ENCODE data around the gene SLC35B1.
"Not testable (repeated sequence)": the region's sequence is repeated elsewhere in the genome, so short reads cannot be mapped to it uniquely, and the experiment has no call there.

The SLC35B1 gene

DNA sequence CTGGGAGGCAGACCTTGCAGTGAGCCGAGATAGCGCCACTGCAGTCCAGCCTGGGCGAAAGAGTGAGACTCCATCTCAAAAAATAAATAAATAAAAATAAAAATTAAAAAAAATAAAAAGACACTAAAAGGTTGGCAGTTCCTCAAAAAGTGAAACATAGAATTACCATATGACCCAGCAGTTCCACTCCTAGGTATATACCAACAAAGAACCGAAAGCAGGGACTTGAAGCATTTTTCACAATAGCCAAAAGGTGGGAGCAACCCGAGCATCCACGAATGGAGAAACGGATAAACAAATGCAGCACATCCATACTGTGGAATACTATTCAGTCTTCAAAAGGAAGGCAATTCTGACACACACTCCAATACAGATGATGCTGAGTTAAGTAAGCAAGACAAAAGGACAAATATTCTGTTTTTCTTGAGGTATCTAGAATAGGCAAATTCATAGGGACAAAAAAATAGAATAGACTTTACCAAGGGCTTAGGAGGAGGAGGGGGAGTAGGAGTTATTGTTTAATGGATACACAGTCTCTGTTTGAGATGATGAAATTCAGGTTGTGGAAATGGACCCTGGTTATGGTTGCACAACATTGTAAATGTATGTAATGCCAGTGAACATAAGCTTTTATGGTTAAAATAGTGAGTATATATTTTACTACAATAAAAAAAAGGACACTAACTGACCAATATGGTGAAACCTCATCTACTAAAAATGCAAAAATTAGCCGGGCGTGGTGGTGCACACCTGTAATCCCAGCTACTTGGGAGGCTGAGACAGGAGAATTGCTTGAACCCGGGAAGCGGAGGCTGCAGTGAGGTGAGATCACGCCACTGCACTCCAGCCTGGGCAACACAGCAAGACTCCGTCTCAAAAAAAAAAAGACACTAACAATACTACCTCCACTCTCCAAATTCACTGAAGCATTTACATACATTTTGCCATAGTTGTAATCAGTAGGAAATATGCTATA, 27.0 kb upstream of the SLC35B1 start:
- no peak for FAIRE-seq

DNA sequence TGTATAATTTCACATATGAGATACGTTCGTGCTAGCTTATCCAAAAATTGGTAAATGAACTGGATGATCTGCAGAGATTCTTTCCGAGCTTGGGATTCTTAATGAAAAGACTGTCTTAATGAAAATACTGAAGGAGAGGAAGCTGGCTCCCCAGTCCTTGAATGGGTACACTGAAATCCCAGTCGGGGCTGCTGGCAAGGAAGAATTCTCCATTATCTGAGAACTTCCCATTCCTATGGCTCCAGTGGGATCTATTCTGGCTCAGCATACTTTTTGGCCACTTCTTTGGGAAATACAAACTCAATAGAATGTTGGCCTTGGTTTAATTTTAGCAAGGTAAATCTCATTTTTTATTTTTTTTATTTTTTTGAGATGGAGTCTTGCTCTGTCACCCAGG, 23.7 kb upstream of the SLC35B1 start:
- FAIRE-seq, result no peak

DNA sequence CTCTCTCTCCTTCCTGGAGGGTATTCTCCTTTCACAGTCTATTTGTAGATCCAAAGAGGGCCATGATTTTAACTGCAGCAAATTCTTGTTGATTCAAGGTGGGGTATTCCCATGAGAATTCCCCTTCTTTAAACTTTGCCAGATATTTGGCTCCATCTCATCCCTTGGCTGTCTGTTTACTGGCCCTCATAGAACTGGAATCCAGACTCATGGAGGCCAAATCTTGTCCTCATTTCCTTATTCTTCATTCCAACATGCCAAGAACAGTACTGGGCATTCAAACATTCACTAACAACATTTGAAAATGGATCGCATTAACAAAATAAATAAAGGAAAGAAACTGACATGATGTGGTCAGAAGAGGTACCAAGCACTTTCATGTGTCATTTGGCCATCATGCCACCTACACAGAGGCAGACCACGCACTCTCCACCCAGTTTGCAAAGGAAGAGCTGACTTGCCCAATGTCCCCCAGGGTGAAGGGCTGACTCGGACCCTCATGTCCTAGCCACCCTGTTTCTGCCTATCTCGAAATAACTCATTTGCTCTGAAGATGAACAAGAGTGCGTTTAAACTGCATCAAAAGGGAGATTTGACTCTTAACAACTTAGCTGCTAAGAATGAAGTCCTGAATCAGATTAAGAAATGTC, 23.1 kb upstream of the SLC35B1 start:
- no peak for FAIRE-seq

DNA sequence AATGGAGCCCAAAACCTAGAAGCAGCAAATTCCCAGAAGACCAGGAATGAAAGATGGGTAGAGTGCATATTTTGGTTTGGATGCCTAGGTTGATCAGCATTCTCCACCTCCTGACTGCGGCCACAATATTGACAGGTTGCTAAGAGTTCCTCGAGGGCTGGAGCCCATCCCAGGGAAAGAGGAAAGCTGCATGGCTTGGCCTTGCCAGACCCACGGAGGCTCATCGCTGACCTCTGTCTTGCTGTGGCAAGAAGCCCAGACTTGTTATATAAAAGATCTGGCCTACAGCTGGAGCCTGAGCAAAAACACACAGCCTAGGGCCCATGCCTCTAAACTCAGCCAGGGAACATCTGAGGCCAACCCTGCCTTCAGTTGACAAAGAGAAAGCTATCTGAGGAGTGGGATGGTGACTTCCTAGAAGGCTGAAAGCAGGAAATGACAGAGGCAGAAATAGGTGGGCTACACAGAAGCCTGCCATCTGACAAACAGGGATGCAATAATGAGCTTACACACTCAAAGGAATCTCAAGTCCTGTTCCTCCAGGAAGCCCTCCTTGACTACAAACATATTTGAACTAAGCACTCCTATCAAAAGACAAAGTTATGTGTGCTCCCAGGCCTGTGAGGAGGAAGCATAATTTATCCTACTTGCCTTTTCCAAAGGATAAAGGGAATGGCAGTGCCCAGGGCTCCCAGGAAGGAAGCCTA, 22.5 kb upstream of the SLC35B1 start:
- no peak for FAIRE-seq

DNA sequence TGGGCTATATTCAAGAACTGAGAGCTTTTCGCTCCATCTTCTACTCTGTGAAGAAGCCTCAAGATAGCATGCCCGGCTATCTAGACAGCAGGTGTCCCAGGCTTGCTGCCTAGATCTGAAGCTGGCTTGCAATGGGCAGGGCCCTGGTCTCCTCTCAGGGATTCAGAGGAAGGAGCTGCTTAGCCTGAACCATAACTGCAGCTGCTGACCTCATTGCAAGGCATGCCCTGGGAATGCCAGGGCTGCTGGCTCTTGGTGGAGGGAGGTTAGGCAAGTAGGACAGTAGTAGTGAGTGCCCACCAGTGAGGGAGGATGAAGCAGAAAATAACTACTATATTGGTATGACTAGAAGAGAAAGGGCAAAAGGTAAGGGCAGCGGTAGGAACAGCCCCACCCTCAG, 21.3 kb upstream of the SLC35B1 start:
- no peak for FAIRE-seq

DNA sequence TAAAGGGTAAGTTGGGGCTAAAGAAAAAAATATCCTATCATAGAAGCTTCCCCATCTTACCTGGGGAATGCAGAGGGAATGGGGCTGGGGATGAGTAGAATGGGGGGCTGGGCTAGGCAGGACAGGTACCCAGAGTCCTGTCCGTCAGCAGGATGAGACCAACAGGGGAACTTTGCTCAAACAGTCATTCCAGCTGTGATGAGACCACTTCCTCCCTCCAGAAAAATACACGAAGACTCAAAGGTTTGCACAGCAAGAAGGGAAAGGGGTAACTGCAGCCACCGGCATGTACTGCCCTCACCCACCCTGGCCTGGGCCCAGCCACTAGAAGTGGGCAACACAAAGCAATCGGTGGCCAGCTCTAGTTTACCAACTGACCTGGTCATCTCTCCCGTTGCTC, 20.7 kb upstream of the SLC35B1 start:
- FAIRE-seq, result no peak

DNA sequence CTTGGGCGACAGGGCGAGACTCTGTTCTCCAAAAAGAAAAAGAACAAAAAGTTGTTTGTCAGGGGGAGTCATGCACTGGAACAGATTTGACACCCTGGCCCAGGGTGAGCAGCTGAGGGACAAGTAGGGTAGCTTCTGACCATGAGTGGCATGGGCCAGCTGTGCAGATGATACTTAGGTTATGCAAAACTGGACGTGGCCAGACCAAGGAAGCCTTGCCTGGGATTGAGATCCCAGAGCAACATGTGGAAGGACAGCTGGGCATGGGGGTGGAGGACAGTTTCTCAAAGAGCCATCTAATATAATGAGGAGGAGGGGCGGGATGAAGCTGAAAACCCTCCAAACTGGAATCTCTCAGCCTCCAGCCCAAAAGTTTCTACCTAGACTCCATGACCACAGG, 19.6 kb upstream of the SLC35B1 start:
- no peak for FAIRE-seq

DNA sequence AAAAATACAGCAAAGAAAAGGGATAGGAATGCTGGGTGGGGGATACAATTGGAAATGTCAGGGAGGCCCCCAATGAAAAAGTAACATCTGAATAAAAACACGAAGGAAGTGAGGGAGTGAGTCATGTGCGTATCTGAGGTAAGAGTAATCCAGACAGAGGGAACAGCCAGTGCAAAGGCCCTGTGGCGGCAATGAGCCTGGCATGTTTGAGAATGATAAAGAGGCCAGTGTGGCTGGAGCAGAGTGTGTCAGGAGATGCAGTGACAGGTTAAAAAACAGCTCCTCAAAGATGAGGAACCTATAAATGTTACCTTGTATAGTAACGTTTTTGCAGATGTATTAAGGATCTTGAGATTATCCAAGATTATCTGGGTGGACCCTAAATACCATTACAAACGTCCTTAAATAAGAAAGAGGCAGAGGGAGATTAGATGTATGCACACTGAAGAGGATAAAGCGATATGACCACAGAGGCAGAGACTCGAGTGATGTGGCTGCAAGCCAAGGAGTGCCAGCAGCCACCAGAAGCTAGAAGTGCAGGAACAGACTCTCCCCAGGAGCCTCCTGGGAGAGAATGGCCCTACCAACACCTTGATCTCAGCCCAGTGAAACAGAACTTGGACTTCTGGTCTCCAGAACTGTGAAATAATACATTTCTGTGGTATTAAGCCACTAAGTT, 17.8 kb upstream of the SLC35B1 start:
- FAIRE-seq, result no peak

DNA sequence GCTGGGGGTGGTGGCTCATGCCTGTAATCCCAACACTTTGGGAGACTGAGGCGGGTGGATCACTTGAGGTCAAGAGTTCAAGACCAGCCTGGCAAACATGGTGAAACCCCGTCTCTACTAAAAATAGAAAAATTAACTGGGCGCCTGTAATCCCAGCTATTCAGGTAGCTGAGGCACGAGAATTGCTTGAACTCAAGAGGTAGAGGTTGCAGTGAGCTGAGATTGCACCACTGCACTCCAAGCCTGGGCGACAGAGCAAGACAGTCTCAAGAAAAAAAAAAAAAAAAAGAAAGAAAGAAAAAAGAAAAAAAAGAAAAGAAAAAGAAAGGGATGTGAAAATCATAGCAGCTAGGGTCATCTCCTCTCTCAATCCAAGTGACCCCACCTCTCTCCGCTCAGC, 16.8 kb upstream of the SLC35B1 start:
- not testable (repeated sequence) for FAIRE-seq

DNA sequence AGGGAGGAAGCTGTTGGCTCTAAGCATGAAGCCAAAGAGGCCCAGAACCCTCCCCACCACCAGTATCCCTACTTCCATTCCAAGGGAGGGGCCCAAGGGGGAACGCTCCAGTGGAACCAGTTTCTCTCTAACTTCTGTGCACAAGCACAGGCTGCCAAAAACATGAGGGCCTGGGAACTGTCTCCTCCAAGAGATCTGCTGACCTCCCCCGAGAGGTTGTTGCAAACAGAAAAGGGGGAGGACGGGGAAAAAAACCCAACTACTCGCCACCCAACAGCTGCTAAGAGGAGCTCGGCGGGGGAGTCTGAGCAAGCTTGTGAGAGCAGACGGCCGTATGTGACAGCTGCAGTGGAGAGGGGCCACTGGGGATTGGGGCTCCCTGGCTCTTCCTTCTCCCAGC, 15.7 kb upstream of the SLC35B1 start:
- FAIRE-seq, result no peak

DNA sequence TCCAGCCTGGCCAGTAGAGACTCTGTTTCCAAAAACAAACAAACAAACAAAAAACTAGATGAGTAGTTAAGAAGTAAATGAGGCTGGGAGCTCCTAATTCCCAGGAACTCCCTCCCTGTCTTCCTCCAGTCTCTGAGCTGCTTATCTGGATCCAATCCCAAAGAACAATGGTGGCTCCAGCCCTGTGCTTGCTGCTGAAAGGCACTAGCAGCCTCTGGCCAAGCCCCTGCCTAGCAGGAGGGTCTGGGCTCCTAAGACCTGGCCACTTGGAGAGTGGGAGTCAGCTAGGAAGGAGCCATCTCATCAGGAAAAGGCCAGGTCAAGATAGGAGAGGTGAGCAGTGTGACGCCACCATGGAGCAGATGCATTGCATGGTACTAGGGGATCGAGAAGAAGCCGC, 14.3 kb upstream of the SLC35B1 start:
- FAIRE-seq, result no peak

DNA sequence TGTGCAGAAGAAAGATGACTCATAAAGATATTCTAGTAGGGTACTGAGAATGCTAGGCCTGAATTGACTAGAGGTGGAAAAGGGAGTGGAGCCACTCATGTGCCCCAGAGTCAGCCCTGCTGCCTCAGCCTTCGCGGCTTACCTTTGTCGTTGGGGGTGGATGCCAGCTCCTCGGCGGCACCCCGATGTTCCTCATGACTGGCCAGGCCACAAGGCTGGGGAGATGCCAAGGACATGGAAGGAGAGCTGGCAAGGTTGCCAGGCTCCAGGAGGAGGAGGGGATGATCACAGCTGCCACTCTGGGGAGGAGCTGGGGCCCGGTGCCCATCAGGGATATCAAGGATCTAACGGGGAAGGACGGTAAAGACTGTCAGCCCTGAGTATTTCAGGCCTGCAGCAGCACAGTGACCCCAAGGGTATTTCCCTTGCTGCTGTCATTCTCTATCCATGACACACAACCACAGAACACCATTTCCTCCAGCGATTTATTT, 9.7 kb upstream of the SLC35B1 start:
- FAIRE-seq, result no peak

DNA sequence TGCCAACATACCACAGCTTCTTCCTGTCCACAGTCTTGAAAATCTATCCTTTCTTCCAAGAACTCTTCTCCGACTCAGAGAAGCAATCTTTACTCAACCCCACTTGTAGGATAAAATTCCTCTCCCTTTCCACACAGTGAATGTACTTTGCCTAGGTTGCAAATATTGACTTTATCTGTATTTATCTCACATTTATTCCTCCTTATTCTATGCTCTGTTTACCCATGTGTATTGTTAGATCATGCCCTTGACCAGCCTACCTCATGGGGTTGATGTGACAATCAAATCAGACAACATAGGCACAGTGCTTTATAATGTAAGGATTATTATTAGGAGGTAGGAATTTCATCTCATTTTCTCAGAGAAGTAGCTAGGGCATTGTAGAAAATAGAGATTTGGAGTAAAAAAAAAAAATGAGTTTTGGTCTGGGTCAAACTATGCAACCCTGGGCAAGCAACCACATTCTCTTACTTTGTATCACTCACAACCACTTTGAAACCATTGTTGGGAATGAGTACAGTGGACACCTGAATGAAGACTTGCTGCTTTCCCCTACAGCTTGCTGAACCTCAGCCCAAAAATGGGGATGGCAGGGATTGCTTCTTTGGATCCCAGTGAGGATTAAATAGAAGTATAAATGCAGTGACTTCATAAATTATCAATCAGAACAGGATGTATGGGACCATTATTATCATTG, 9.1 kb upstream of the SLC35B1 start:
- no peak for FAIRE-seq

DNA sequence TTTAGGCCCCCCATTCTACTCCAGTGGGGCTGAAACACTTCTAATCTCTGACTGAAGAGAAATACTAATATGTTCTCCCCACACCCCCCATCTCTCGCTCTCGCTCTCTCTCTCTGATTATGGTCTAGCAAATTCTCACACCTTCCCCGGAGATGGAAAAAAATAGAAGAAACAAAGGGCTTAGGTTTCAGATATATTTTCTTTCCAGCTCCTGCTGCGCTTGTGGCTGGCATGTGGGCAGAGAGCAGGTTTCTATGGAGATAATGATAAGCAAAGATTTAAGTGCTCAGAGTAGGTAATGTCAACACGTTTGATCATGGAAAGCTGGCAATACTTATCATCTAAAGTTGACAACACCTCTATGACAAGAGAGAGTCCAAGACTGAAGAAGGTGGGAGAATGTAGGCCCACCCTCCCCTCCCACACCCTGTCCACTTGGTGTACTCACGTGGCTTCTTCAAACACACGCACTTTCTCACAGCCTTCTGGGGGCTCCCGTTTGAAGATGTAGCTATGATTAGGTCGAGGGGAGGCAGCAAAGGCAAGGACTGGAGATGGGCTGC, 8.0 kb upstream of the SLC35B1 start:
- no peak for FAIRE-seq

DNA sequence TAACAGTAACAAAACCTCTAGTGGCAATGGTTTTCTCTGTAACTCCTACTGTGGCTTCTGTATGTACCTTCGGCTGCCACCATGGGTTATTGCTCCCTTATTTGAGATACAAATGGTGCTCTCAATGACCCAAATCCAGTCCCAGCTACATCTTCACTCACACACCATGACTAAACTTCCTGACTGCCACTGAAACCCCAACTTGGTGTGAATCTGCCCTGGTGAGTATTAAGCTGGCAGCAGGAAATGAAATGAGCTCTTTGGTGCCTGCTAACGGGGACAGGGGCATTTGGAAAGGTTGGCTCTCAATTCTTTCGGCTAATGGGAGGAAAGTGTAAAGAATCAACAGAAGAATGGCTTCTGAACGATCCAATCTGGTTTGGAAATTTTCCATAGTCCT, 7.5 kb upstream of the SLC35B1 start:
- FAIRE-seq, result no peak

DNA sequence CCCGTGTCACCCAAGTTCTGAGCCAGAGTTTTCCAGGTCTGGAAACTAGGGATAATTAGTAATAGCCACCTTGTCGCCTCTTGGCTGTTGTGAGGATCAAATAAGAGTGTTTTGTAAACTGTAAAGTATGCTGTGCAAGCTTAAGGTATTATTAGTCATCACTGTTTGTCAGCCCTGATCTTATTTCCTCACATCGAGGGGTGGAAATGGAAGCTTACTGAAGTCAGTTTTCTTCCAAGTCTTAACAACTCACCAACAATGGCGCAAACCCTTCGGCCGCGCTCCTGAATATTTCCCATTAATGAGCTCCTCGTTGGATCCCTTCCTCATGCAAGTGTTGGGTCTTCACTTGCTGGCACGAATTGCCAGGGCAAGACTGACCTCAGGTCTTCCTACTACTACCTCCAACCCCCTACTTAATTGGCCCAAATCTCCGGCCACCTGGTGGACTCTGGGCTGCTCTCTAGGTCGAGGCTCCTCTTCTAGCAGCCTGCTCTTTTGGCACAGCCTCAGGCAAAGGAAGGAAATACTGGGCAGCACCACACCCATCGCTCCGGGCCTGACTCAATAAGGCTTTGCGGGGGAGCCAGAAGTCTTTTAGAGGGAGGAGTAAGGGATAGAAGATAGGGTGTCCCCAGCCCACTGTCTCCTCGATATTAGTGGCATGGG, 885 bp upstream of the SLC35B1 start:
- no peak for FAIRE-seq

DNA sequence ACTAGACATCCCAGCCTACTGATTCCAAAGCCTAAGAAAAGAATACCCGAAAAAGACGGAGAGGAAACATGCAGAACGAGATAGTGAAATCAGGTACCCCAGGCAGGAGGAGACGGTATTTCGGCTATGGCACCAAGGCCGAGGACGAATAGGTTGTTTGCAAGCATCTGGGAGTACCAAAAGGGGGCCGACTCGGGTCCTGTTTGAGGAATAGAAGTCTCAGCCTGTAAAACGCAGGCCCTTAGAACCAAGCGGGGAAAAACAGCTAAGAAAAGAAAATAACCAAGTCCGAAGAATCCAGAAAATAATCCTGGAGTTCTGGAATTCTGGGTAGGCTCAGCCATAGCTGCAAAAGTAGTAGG, 537 bp downstream of the SLC35B1 start:
- no peak for FAIRE-seq

DNA sequence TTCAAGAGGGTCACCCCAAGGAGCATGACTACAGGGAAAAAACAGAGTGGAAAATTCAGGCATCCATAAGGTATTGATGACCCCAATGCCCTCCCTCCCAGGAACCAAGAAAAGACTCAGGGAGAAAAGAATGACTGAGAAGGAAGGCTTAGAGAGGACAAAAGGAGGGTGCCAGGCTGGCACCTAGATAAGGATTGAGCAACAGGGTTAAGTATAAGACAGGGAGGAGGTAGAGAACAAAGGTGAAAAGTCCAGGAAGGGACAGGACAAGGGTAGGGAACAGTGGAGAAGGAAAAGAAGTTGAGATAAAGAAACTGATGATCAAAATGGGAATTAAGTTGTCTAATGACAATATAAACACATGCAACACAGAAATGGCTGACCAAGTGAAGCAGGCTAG, 2.5 kb downstream of the SLC35B1 start:
- FAIRE-seq, result no peak

DNA sequence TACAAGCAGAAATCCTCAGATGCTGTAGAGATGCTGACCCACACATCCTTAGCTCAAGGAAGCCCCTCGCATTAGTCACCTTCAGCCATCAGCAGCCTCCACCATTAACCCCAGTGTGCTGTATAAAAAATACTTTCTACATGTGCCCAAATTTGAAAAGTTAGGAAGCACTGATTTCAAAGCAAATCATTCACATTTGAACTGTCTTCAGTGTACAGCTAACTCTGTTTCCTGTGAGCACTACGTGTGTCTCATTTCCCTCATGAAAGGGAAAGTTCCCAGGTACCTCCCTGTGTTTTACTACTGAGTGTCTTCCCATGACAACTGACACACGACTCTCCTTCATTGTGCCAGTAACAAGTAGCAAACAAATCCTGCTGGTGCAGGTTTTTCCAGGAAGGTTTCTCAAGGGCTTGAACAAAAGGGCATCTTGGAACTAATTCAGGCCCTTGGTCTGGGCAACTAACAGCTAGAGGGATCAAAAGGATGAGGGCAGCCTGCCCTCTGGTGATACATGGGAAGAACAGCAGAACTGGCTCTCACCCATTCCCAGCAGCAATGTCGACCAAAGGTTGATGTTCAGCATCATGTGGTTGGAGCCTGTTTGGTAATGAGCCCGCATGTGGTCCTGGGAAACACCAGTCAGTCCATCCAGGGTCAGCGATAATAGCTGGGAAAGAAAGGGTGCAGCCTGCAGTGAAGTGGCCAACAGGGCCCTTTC, 4.0 kb downstream of the SLC35B1 start:
- FAIRE-seq, result no peak

DNA sequence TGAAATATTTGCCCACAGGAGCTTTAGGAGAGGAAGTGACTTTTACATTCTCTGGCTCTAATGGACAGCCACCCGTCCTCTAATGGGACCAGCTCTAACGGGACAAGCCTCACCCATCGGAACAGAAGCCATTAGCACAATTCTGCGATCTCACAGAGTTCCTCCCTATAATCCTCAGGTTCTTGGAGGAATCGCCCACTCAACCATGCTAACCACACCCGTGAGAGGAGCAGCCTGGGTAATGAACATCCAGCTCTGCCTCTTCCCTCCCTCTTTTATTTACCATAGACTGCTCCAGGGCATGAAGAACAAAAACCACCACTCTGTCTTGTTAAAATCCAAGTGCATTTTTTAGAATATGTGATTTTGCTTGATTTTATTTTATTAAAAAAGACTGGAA, 6.8 kb downstream of the SLC35B1 start:
- no peak for FAIRE-seq

Measured in colon (tissue), 2 donors.